Gastrocnemius medialis (tissue), 4 donors: Measurements from ENCODE around the gene ZBTB7A. TPM values are rescaled to one million over a fixed set of nuclear protein-coding genes. Genes with fewer than 3 reads are reported as not detected.

Source experiments
- ATAC-seq, 2 donors: fragments of 150-250 bp; one replicate each; pipeline ENCODE4 v1.9.1; 2016
- DNase-seq, 2 donors: peaks; one replicate each; pipeline ENCODE4 v3.0.0-alpha.2; 2019
- H3K27ac ChIP-seq, 4 donors: fragments of 200-600 bp; sonication (generic); 1 replicate in 1 of 4; 2 replicates in 3 of 4; pipeline ENCODE4 v1.5.1; 2016 to 2018; ENCODE audit warnings: mild to moderate bottlenecking in 2 of 4, moderate library complexity in 1 of 4
- H3K27me3 ChIP-seq, 3 donors: fragments of 200-600 bp; sonication (generic) in 2 of 3; 1 replicate in 1 of 3; 2 replicates in 2 of 3; pipeline versions ENCODE4 v1.5.1 to v1.6.0; 2016 to 2019; ENCODE audit warnings: mild to moderate bottlenecking in 1 of 3, moderate library complexity in 1 of 3
- H3K36me3 ChIP-seq, 2 donors: fragments of 200-600 bp; sonication (generic) in 1 of 2; one replicate each; pipeline ENCODE4 v1.5.1; 2017 to 2018
- H3K4me1 ChIP-seq, 2 donors: fragments of 200-600 bp; sonication (generic) in 1 of 2; one replicate each; pipeline ENCODE4 v1.5.1; 2016 to 2017; ENCODE audit warnings: mild to moderate bottlenecking in 2 of 2
- H3K4me3 ChIP-seq, 4 donors: fragments of 200-600 bp; sonication (generic) in 3 of 4; 1 replicate in 1 of 4; 2 replicates in 3 of 4; pipeline ENCODE4 v1.5.1; 2016 to 2019; ENCODE audit warnings: mild to moderate bottlenecking in 2 of 4
- H3K9me3 ChIP-seq, 3 donors: fragments of 200-600 bp; sonication (generic) in 2 of 3; 1 replicate in 1 of 3; 2 replicates in 2 of 3; pipeline ENCODE4 v1.5.1; 2016 to 2019
- CTCF ChIP-seq, 5 experiments: fragments of 450-650 bp in 3 of 5; fragments of 200-600 bp in 2 of 5; sonication (generic) in 2 of 5; IDR thresholded peaks in 4 of 5; conservative IDR thresholded peaks in 1 of 5; 1 replicate in 4 of 5; 2 replicates in 1 of 5; pipeline ENCODE4 v1.5.1; 2016 to 2019; ENCODE audit warnings: antibody characterized with exemption in 5 of 5, mild to moderate bottlenecking in 3 of 5, moderate library complexity in 3 of 5
- POLR2A ChIP-seq, 2 donors: fragments of 450-650 bp; IDR thresholded peaks; one replicate each; pipeline ENCODE4 v1.6.1; 2017; ENCODE audit warnings: antibody characterized with exemption in 2 of 2, mild to moderate bottlenecking in 2 of 2, moderate library complexity in 2 of 2
- in situ Hi-C, 4 donors: fragments of 200-750 bp; cut with MboI; loops; one replicate each; pipeline versions ENCODE4 v1.15.0 to v1.8.0; 2017; ENCODE audit warnings: low sequenced_read_pairs in 4 of 4
- intact Hi-C: fragments of 100-400 bp; cut with DNase I; formaldehyde crosslinking; loops from one replicate; pipeline ENCODE4 v1.15.1; 2023; ENCODE audit warnings: low total_unique reads
- total RNA-seq, 4 donors: library from RNA; depleted of rRNA; stranded (reverse); fragments of >200 nt; gene quantifications; one replicate each; pipeline versions ENCODE4 v1.1.0 to v1.2.3, GENCODE V29; 2016

The ZBTB7A gene
- total RNA-seq, 4 donors from 2014 or later: 50.0 to 104 (median 91.9) TPM

GRCh38 chr19:4067396-4068046, 822 bp upstream of the ZBTB7A start:
- DNase-seq (no peak), ATAC-seq (no peak)
- peak overlapping the region; percentile 85 to 100 (median 97) for H3K4me3 ChIP-seq
- H3K4me1 ChIP-seq: peaks cover 18 to 19% of the 10 kb centered on the region in 2 donors
- TF ChIP-seq POLR2A (IDR thresholded peaks at IDR 0.05): peak; percentile 20 to 31
- no peak for TF ChIP-seq CTCF (IDR thresholded peaks at IDR 0.05 in 4 of 5, conservative IDR thresholded peaks at IDR 0.05 in 1 of 5)
- H3K27ac ChIP-seq: peak overlapping the region; percentile 85 to 97 (median 96)
- in situ Hi-C loops (loop anchor here in 2 of 4 donors (10.0 kb wide), 2 partner anchors 63 to 83 kb away; partner anchors contain the start of genes EEF2 (in 1 of the 2) and PIAS4 (in 1 of the 2)), intact Hi-C loops (loop anchor here (2.0 to 10.0 kb wide), 7 partner anchors 61 to 1973 kb away; partner anchors contain the start of genes ANKRD24, APBA3, CHAF1A and IZUMO4)
- H3K27me3 ChIP-seq: no peaks in the 10 kb centered on the region
- H3K36me3 ChIP-seq: no peaks in the 10 kb centered on the region
- H3K9me3 ChIP-seq: no peaks in the 10 kb centered on the region

- no peaks in the 10 kb centered on the region for H3K9me3 ChIP-seq
- peak overlapping the region; percentile 85 to 100 (median 97) for H3K4me3 ChIP-seq
- ATAC-seq (no peak), DNase-seq (no peak)
- intact Hi-C loops (loop anchor here (2.0 to 10.0 kb wide), 7 partner anchors 59 to 1971 kb away; partner anchors contain the start of genes ANKRD24, APBA3, CHAF1A and IZUMO4), in situ Hi-C loops (loop anchor here in 2 of 4 donors (10.0 kb wide), 2 partner anchors 61 to 81 kb away; partner anchors contain the start of genes EEF2 (in 1 of the 2) and PIAS4 (in 1 of the 2))
- TF ChIP-seq CTCF (IDR thresholded peaks at IDR 0.05 in 4 of 5, conservative IDR thresholded peaks at IDR 0.05 in 1 of 5): no peak
- peak overlapping the region; percentile 85 to 97 (median 96) for H3K27ac ChIP-seq
- no peaks in the 10 kb centered on the region for H3K27me3 ChIP-seq
- H3K4me1 ChIP-seq: peaks cover 31 to 32% of the 10 kb centered on the region in 2 donors
- H3K36me3 ChIP-seq: no peaks in the 10 kb centered on the region
These were observed 508 bp downstream of the ZBTB7A start for GRCh38 chr19:4066176-4066606.

- in situ Hi-C loops: loop anchor here in 2 of 4 donors (10.0 kb wide), 2 partner anchors 61 to 81 kb away; partner anchors contain the start of genes EEF2 (in 1 of the 2) and PIAS4 (in 1 of the 2)
- Histone ChIP-seq H3K27me3 (no peaks in the 10 kb centered on the region), H3K36me3 (no peaks in the 10 kb centered on the region), H3K9me3 (no peaks in the 10 kb centered on the region), H3K4me3 (peak overlapping the region; percentile 85 to 100 (median 97)), H3K27ac (peak overlapping the region; percentile 85 to 100 (median 100)), H3K4me1 (peaks cover 37 to 38% of the 10 kb centered on the region in 2 donors)
- ATAC-seq (peak; percentile 57 to 59), DNase-seq (peak; percentile 96)
- TF ChIP-seq CTCF (IDR thresholded peaks at IDR 0.05 in 4 of 5, conservative IDR thresholded peaks at IDR 0.05 in 1 of 5) (no peak), POLR2A (IDR thresholded peaks at IDR 0.05) (peak in 1 of 2 donors; percentile 57)
- intact Hi-C loops: loop anchor here (2.0 to 10.0 kb wide), 8 partner anchors 59 to 1971 kb away; partner anchors contain the start of genes ANKRD24, APBA3, CHAF1A and EEF2
These were observed 1.1 kb downstream of the ZBTB7A start for GRCh38 chr19:4065430-4066175.

- DNase-seq (peak; percentile 61 to 67), ATAC-seq (peak; percentile 16 to 25)
- peaks cover 46 to 47% of the 10 kb centered on the region in 2 donors for H3K4me1 ChIP-seq
- intact Hi-C loops (loop anchor here (2.0 to 10.0 kb wide), 7 partner anchors 80 to 1970 kb away; partner anchors contain the start of genes ANKRD24, APBA3, CHAF1A and EEF2), in situ Hi-C loops (loop anchor here in 2 of 4 donors (10.0 kb wide), 2 partner anchors 60 to 80 kb away; partner anchors contain the start of genes EEF2 (in 1 of the 2) and PIAS4 (in 1 of the 2))
- H3K36me3 ChIP-seq: no peaks in the 10 kb centered on the region
- peak overlapping the region; percentile 71 to 96 (median 82) for H3K4me3 ChIP-seq
- H3K27ac ChIP-seq: peak overlapping the region; percentile 99 to 100 (median 100)
- no peaks in the 10 kb centered on the region for H3K9me3 ChIP-seq
- H3K27me3 ChIP-seq: no peaks in the 10 kb centered on the region
- TF ChIP-seq CTCF (IDR thresholded peaks at IDR 0.05 in 4 of 5, conservative IDR thresholded peaks at IDR 0.05 in 1 of 5): no peak
- peak in 1 of 2 donors; percentile 74 for TF ChIP-seq POLR2A (IDR thresholded peaks at IDR 0.05)
These were observed 2.0 kb downstream of the ZBTB7A start for GRCh38 chr19:4064496-4065260.
